GM12872 (cell line): ENCODE measurements around the gene MAOA.

ENCODE experiments used
- TF ChIP-seq, protein P1 (sequence below): IDR thresholded peaks from 3 replicates; pipeline ENCODE4 v1.5.1; 2011; ENCODE audit warnings: low read depth, mild to moderate bottlenecking, low read length, moderate library complexity; ENCODE audit not compliant: insufficient read depth

The MAOA gene

DNA sequence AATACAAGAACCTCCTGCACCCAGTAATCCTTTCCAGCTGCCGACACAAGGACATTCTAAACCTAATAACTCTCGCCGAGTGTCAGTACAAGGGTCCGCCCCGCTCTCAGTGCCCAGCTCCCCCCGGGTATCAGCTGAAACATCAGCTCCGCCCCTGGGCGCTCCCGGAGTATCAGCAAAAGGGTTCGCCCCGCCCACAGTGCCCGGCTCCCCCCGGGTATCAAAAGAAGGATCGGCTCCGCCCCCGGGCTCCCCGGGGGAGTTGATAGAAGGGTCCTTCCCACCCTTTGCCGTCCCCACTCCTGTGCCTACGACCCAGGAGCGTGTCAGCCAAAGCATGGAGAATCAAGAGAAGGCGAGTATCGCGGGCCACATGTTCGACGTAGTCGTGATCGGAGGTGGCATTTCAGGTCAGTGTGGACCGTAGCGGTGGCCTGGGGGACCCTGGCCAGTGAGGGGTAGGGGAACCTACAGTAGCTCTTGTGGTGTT lies at the start of gene MAOA:
Gene MAOA (plus strand): TSS at position 295 of the 490 bp plus-strand sequence. CDS start 43 bp downstream, at position 338.
- TF ChIP-seq, protein P1, sequence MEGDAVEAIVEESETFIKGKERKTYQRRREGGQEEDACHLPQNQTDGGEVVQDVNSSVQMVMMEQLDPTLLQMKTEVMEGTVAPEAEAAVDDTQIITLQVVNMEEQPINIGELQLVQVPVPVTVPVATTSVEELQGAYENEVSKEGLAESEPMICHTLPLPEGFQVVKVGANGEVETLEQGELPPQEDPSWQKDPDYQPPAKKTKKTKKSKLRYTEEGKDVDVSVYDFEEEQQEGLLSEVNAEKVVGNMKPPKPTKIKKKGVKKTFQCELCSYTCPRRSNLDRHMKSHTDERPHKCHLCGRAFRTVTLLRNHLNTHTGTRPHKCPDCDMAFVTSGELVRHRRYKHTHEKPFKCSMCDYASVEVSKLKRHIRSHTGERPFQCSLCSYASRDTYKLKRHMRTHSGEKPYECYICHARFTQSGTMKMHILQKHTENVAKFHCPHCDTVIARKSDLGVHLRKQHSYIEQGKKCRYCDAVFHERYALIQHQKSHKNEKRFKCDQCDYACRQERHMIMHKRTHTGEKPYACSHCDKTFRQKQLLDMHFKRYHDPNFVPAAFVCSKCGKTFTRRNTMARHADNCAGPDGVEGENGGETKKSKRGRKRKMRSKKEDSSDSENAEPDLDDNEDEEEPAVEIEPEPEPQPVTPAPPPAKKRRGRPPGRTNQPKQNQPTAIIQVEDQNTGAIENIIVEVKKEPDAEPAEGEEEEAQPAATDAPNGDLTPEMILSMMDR: no peak

- TF ChIP-seq, protein P1: no peak
Observed at GRCh38 chrX:43612400-43612799, 43.7 kb upstream of the MAOA start.

- TF ChIP-seq, protein P1: no peak
Observed at GRCh38 chrX:43615660-43616059, 40.4 kb upstream of the MAOA start.

- TF ChIP-seq, protein P1: no peak
Observed at GRCh38 chrX:43618366-43619205, 37.5 kb upstream of the MAOA start.

GRCh38 chrX:43627147-43627546 lies 29.0 kb upstream of the MAOA start:
- TF ChIP-seq, protein P1: no peak

- TF ChIP-seq, protein P1: no peak
Observed at GRCh38 chrX:43627669-43628068, 28.4 kb upstream of the MAOA start.

DNA sequence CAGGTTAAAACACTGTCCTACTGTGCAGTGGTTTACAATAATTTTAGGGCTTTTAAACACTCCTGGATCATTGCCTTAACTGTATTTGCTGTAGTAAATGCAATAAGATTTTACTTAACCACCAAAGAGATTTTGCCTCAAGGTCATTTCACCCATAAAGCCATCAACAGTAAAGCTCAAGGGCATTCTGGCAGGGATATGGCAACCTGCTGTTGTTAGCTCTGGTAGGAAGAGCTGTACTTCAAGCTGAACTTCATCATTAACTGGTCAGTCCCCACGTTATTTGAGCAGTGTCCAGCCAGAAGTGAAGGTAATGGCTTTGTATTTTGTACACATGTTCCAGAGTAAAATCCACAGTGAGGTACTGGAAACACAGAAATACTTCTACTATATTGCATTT lies 26.9 kb upstream of the MAOA start:
- TF ChIP-seq, protein P1: no peak
